Measurements from ENCODE around the gene TUBGCP2.

DNA sequence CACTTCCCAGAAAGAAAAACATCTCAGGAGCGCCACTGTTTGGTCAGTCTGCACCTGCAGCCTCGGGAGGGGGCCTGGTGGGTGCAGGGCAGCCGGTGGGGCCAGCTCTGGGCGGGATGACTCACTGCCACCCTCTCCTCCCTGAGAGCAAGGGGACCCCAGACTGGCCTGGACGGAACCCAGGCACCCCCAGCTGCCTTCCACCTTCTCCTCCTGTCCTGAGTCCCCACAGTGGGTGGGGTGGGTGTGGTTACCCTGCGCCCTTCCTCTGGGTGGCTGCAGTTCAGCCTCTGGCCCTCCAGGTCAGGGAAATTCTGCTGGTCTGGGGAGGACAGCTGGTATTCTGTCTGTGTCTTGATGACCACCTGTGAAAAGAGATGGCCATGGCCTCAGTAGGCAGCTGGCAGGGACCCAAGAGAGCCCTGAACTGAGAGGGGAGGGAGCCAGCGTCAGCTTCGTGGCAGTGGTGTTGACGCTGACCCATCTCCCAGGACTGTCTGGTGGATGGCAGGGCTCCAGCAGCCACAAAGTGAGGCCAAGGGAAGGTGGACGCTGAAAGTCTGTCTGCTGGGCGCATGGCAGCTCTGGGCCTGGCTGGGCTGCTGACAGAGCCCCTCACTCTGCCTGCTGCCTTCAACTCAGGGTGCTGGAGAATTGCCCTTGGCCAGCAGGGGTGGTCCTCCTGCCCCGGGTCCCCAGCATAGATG lies 19.1 kb upstream of the TUBGCP2 start:
- no peak for TF ChIP-seq CTCF (IDR thresholded peaks at IDR 0.05 in 2 of 3, conservative IDR thresholded peaks at IDR 0.05 in 1 of 3; ENCODE audit: borderline replicate concordance in 1 of 3, insufficient read depth in 1 of 3, low read depth in 2 of 3, low read length in 2 of 3)
- TF ChIP-seq RAD21 (IDR thresholded peaks at IDR 0.05; ENCODE audit: low read depth), result no peak
- no peak for TF ChIP-seq POLR2A (IDR thresholded peaks at IDR 0.05; ENCODE audit: borderline replicate concordance, extremely low read depth, insufficient read depth, insufficient read length)
- TF ChIP-seq, protein P1, sequence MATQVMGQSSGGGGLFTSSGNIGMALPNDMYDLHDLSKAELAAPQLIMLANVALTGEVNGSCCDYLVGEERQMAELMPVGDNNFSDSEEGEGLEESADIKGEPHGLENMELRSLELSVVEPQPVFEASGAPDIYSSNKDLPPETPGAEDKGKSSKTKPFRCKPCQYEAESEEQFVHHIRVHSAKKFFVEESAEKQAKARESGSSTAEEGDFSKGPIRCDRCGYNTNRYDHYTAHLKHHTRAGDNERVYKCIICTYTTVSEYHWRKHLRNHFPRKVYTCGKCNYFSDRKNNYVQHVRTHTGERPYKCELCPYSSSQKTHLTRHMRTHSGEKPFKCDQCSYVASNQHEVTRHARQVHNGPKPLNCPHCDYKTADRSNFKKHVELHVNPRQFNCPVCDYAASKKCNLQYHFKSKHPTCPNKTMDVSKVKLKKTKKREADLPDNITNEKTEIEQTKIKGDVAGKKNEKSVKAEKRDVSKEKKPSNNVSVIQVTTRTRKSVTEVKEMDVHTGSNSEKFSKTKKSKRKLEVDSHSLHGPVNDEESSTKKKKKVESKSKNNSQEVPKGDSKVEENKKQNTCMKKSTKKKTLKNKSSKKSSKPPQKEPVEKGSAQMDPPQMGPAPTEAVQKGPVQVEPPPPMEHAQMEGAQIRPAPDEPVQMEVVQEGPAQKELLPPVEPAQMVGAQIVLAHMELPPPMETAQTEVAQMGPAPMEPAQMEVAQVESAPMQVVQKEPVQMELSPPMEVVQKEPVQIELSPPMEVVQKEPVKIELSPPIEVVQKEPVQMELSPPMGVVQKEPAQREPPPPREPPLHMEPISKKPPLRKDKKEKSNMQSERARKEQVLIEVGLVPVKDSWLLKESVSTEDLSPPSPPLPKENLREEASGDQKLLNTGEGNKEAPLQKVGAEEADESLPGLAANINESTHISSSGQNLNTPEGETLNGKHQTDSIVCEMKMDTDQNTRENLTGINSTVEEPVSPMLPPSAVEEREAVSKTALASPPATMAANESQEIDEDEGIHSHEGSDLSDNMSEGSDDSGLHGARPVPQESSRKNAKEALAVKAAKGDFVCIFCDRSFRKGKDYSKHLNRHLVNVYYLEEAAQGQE (IDR thresholded peaks at IDR 0.05; ENCODE audit: low read depth), result no peak
- TF ChIP-seq, protein P2, sequence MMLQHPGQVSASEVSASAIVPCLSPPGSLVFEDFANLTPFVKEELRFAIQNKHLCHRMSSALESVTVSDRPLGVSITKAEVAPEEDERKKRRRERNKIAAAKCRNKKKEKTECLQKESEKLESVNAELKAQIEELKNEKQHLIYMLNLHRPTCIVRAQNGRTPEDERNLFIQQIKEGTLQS (IDR thresholded peaks at IDR 0.05), result no peak
- no peak for TF ChIP-seq YY1 (IDR thresholded peaks at IDR 0.05; ENCODE audit: extremely low read depth, insufficient replicate concordance, low read depth, low read length)
- TF ChIP-seq ZFX (IDR thresholded peaks at IDR 0.05), result no peak
- TF ChIP-seq, protein P3, sequence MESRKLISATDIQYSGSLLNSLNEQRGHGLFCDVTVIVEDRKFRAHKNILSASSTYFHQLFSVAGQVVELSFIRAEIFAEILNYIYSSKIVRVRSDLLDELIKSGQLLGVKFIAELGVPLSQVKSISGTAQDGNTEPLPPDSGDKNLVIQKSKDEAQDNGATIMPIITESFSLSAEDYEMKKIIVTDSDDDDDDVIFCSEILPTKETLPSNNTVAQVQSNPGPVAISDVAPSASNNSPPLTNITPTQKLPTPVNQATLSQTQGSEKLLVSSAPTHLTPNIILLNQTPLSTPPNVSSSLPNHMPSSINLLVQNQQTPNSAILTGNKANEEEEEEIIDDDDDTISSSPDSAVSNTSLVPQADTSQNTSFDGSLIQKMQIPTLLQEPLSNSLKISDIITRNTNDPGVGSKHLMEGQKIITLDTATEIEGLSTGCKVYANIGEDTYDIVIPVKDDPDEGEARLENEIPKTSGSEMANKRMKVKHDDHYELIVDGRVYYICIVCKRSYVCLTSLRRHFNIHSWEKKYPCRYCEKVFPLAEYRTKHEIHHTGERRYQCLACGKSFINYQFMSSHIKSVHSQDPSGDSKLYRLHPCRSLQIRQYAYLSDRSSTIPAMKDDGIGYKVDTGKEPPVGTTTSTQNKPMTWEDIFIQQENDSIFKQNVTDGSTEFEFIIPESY (IDR thresholded peaks at IDR 0.05; ENCODE audit: extremely low read depth, insufficient replicate concordance, low read length), result no peak
- no peak for TF ChIP-seq TCF7L2 (IDR thresholded peaks at IDR 0.05; ENCODE audit: borderline replicate concordance, extremely low read depth, insufficient read depth, insufficient read length)
- TF ChIP-seq POLR2AphosphoS5 (IDR thresholded peaks at IDR 0.05; ENCODE audit: low read depth, low read length), result no peak
- TF ChIP-seq SP1 (IDR thresholded peaks at IDR 0.05; ENCODE audit: low read depth), result no peak
